Trophoblast cell (in vitro differentiated cells and primary cell): ENCODE results near the gene ZC3H8.

Source experiments
- DNase-seq, 2 donors: peaks; one replicate each; pipeline ENCODE4 v3.0.0-alpha.2; 2016
- H2AFZ ChIP-seq: 2 replicates; pipeline ENCODE4 v1.6.1; 2013; ENCODE audit warnings: low read length, moderate library complexity, mild to moderate bottlenecking; ENCODE audit not compliant: insufficient read depth, poor library complexity
- H2AK5ac ChIP-seq: 2 replicates; pipeline ENCODE4 v1.6.1; 2013; ENCODE audit warnings: mild to moderate bottlenecking, low read length
- H2BK120ac ChIP-seq: 2 replicates; pipeline ENCODE4 v1.6.1; 2013; ENCODE audit warnings: low read length, mild to moderate bottlenecking, moderate library complexity; ENCODE audit not compliant: insufficient read depth, poor library complexity
- H2BK12ac ChIP-seq: 2 replicates; pipeline ENCODE4 v1.6.1; 2013; ENCODE audit warnings: mild to moderate bottlenecking, low read length, moderate library complexity
- H2BK5ac ChIP-seq: 2 replicates; pipeline ENCODE4 v1.6.1; 2013; ENCODE audit warnings: low read length, low read depth, moderate library complexity, mild to moderate bottlenecking; ENCODE audit not compliant: poor library complexity
- H3K14ac ChIP-seq: 2 replicates; pipeline ENCODE4 v1.6.1; 2013; ENCODE audit warnings: mild to moderate bottlenecking, low read length
- H3K18ac ChIP-seq: 2 replicates; pipeline ENCODE4 v1.6.1; 2013; ENCODE audit warnings: mild to moderate bottlenecking, low read length
- H3K23ac ChIP-seq: 2 replicates; pipeline ENCODE4 v1.6.1; 2013; ENCODE audit warnings: low read length
- H3K27ac ChIP-seq: 2 replicates; pipeline ENCODE4 v1.5.1; 2013; ENCODE audit warnings: low read depth, mild to moderate bottlenecking, inconsistent platforms, low read length, moderate library complexity
- H3K27me3 ChIP-seq: 2 replicates; pipeline ENCODE4 v1.6.1; 2013; ENCODE audit warnings: inconsistent platforms, mild to moderate bottlenecking, low read length, moderate library complexity; ENCODE audit not compliant: insufficient read depth
- H3K36me3 ChIP-seq, 2 experiments: 1 replicate in 1 of 2; 2 replicates in 1 of 2; pipeline ENCODE4 v1.6.1; 2013; ENCODE audit warnings: low read length in 2 of 2, mild to moderate bottlenecking in 2 of 2, moderate library complexity in 1 of 2; ENCODE audit not compliant: insufficient read depth in 2 of 2, control insufficient read depth in 1 of 2
- H3K4ac ChIP-seq: 2 replicates; pipeline ENCODE4 v1.6.1; 2013; ENCODE audit warnings: low read depth, mild to moderate bottlenecking, low read length, moderate library complexity
- H3K4me1 ChIP-seq, 2 experiments: 1 replicate in 1 of 2; 2 replicates in 1 of 2; pipeline ENCODE4 v1.6.1; 2013; ENCODE audit warnings: low read length in 2 of 2, mild to moderate bottlenecking in 2 of 2, moderate library complexity in 1 of 2; ENCODE audit not compliant: insufficient read depth in 2 of 2, control insufficient read depth in 1 of 2
- H3K4me2 ChIP-seq: 2 replicates; pipeline ENCODE4 v1.6.1; 2013; ENCODE audit warnings: inconsistent platforms, mild to moderate bottlenecking, low read length, moderate library complexity
- H3K4me3 ChIP-seq: 2 replicates; pipeline ENCODE4 v1.5.1; 2013; ENCODE audit warnings: mild to moderate bottlenecking, low read depth, low read length, inconsistent platforms
- H3K79me1 ChIP-seq: one replicate; pipeline ENCODE4 v1.6.1; 2013; ENCODE audit warnings: low read length
- H3K79me2 ChIP-seq: 2 replicates; pipeline ENCODE4 v1.6.1; 2013; ENCODE audit warnings: low read length, mild to moderate bottlenecking; ENCODE audit not compliant: control insufficient read depth, insufficient read depth, poor library complexity
- H3K9ac ChIP-seq: 2 replicates; pipeline ENCODE4 v1.6.1; 2013; ENCODE audit warnings: mild to moderate bottlenecking, low read length
- H3K9me3 ChIP-seq: 2 replicates; pipeline ENCODE4 v1.6.1; 2013; ENCODE audit warnings: low read depth, mild to moderate bottlenecking, control low read depth, inconsistent platforms, low read length; ENCODE audit not compliant: insufficient read depth
- H4K12ac ChIP-seq: 2 replicates; pipeline ENCODE4 v1.6.1; 2013; ENCODE audit warnings: low read depth, mild to moderate bottlenecking, low read length, moderate library complexity
- H4K8ac ChIP-seq: 2 replicates; pipeline ENCODE4 v1.6.1; 2013; ENCODE audit warnings: low read depth, mild to moderate bottlenecking, low read length, moderate library complexity
- H4K91ac ChIP-seq: one replicate; pipeline ENCODE4 v1.6.1; 2013; ENCODE audit warnings: low read depth, mild to moderate bottlenecking, low read length, moderate library complexity
- WGBS: extraction: QIAGEN DNeasy Blood & Tissue Kit; methylation state at CpG from one replicate; pipeline ENCODE4 v1.1.7; 2013; ENCODE audit warnings: missing lambda C conversion rate; ENCODE audit not compliant: insufficient read length, insufficient coverage; ENCODE audit errors: extremely low coverage; 5-methylcytosine and 5-hydroxymethylcytosine counted together

The ZC3H8 gene

DNA sequence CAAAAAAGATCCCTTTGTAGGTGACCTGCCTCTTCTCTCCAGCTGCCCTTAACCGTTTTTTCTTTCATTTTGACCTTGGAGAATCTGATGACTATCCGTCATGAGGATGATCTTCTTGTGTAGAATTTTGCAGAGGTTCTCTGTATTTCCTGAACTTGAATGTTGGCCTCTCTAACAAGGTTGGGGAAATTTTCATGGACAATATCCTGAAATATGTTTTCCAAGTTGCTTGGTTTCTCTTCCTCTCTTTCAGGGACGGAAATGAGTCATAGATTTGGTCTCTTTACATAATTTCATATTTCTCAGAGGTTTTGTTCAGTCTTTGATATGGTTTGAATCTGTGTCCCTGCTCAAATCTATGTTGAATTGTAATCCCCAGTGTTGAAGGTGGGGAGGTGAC lies 34.0 kb downstream of the ZC3H8 start:
- H2AK5ac ChIP-seq, result no peak overlapping the region
- no peak overlapping the region for H3K4me2 ChIP-seq
- peaks cover 4% of the 10 kb centered on the region for H3K9me3 ChIP-seq
- H3K79me2 ChIP-seq, result no peaks in the 10 kb centered on the region
- H4K8ac ChIP-seq, result no peak overlapping the region
- no peaks in the 10 kb centered on the region for H3K4me1 ChIP-seq
- WGBS, result no CpG with 5 or more reads among the region's 3 CpGs
- H4K91ac ChIP-seq, result no peak overlapping the region
- H3K79me1 ChIP-seq, result no peaks in the 10 kb centered on the region
- no peak overlapping the region for H3K27ac ChIP-seq
- no peak overlapping the region for H3K9ac ChIP-seq
- no peak overlapping the region for H3K18ac ChIP-seq
- no peak overlapping the region for H2BK120ac ChIP-seq
- DNase-seq, result no peak
- H3K4me3 ChIP-seq, result no peak overlapping the region
- peaks cover 0 to 5% of the 10 kb centered on the region in 2 experiments for H3K36me3 ChIP-seq
- H3K23ac ChIP-seq, result no peak overlapping the region
- no peak overlapping the region for H3K4ac ChIP-seq
- no peak overlapping the region for H2AFZ ChIP-seq
- no peak overlapping the region for H2BK12ac ChIP-seq
- no peak overlapping the region for H3K14ac ChIP-seq
- no peak overlapping the region for H2BK5ac ChIP-seq
- no peak overlapping the region for H4K12ac ChIP-seq
- H3K27me3 ChIP-seq, result no peaks in the 10 kb centered on the region

DNA sequence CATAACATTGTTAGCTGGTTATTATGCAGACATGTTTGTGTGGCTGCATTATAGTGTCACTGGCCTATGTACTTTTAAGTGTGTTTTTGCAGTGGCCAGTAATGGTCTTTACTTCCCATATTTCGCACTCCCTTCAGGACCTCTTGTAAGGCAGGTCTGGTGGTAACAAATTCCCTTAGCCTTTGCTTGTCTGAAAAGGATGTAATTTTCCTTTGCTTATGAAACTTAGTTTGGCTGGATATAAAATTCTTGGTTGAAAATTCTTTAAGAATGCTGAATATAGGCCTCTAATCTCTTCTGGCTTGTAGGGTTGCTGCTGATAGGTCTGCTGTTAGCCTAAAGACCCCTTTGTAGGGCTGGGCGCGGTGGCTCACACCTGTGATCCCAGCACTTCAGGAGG lies 34.7 kb downstream of the ZC3H8 start:
- H3K23ac ChIP-seq, result no peak overlapping the region
- no peak for DNase-seq
- WGBS, result no CpG with 5 or more reads among the region's 3 CpGs
- no peak overlapping the region for H2BK5ac ChIP-seq
- H3K14ac ChIP-seq, result no peak overlapping the region
- no peak overlapping the region for H4K12ac ChIP-seq
- H2AK5ac ChIP-seq, result no peak overlapping the region
- no peak overlapping the region for H2BK12ac ChIP-seq
- H2BK120ac ChIP-seq, result no peak overlapping the region
- H3K36me3 ChIP-seq, result peaks cover 0 to 5% of the 10 kb centered on the region in 2 experiments
- no peak overlapping the region for H3K27ac ChIP-seq
- H4K8ac ChIP-seq, result no peak overlapping the region
- no peak overlapping the region for H4K91ac ChIP-seq
- H3K4ac ChIP-seq, result no peak overlapping the region
- H2AFZ ChIP-seq, result no peak overlapping the region
- no peak overlapping the region for H3K18ac ChIP-seq
- no peaks in the 10 kb centered on the region for H3K79me2 ChIP-seq
- H3K4me3 ChIP-seq, result no peak overlapping the region
- H3K4me2 ChIP-seq, result no peak overlapping the region
- H3K27me3 ChIP-seq, result no peaks in the 10 kb centered on the region
- peaks cover 4% of the 10 kb centered on the region for H3K9me3 ChIP-seq
- no peaks in the 10 kb centered on the region for H3K4me1 ChIP-seq
- H3K79me1 ChIP-seq, result no peaks in the 10 kb centered on the region
- no peak overlapping the region for H3K9ac ChIP-seq

DNA sequence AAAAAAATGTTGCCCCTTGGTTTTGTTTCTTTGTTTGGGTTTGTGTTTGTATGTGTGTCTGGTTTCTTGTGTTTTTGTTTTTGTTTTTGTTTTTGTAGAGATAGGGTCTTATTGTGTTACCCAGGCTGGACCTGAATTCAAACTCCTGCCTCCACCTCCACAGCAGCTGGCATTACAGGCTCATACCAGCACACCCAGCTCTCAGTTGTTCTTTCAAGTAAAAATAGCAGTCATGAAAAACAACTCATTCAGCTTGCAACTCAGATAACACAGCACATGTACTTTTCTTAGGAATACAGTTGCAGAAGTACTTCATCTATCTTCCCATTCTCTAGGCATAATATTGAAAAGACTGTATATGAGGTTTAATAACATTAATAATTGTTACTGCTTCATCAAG lies 37.0 kb downstream of the ZC3H8 start:
- H3K18ac ChIP-seq, result no peak overlapping the region
- no peak overlapping the region for H3K4ac ChIP-seq
- H2BK120ac ChIP-seq, result no peak overlapping the region
- H3K9me3 ChIP-seq, result peaks cover 4% of the 10 kb centered on the region
- no peak overlapping the region for H2BK12ac ChIP-seq
- no peak overlapping the region for H3K9ac ChIP-seq
- H3K4me2 ChIP-seq, result no peak overlapping the region
- H2AK5ac ChIP-seq, result no peak overlapping the region
- H4K8ac ChIP-seq, result no peak overlapping the region
- no peak overlapping the region for H3K4me3 ChIP-seq
- no peaks in the 10 kb centered on the region for H3K79me2 ChIP-seq
- H3K27ac ChIP-seq, result no peak overlapping the region
- no peak overlapping the region for H4K12ac ChIP-seq
- no peaks in the 10 kb centered on the region for H3K79me1 ChIP-seq
- H3K14ac ChIP-seq, result no peak overlapping the region
- H3K23ac ChIP-seq, result no peak overlapping the region
- H4K91ac ChIP-seq, result no peak overlapping the region
- no peak for DNase-seq
- H3K36me3 ChIP-seq, result peaks cover 3 to 8% of the 10 kb centered on the region in 2 experiments
- no peak overlapping the region for H2BK5ac ChIP-seq
- H3K27me3 ChIP-seq, result no peaks in the 10 kb centered on the region
- H3K4me1 ChIP-seq, result no peaks in the 10 kb centered on the region
- no peak overlapping the region for H2AFZ ChIP-seq

DNA sequence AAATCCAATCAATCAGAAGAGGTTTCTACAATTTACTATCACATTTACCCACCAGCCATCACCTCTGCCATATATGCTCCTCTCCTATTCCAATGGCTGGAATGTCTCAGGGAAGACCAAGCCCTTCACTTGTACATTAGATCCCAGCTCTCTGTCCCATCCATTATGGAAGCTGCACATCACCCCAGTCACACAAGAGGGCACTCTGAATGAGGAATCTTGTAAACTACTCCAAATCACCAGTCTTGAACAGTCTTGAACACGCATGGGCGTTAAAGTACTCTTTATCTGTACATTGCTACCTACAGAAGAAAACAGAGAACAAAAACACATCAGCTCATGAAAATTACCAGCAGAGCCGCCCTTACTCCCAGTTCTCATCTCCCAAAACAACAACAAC lies 38.7 kb downstream of the ZC3H8 start:
- no peak overlapping the region for H3K4me2 ChIP-seq
- no peak overlapping the region for H4K8ac ChIP-seq
- H2BK5ac ChIP-seq, result no peak overlapping the region
- no peak overlapping the region for H3K9ac ChIP-seq
- DNase-seq, result peak in 1 of 2 donors; percentile 27
- WGBS, result no CpG with 5 or more reads among the region's 3 CpGs
- H3K27ac ChIP-seq, result no peak overlapping the region
- H3K14ac ChIP-seq, result no peak overlapping the region
- peaks cover under 1% of the 10 kb centered on the region for H3K9me3 ChIP-seq
- H3K27me3 ChIP-seq, result no peaks in the 10 kb centered on the region
- no peaks in the 10 kb centered on the region for H3K4me1 ChIP-seq
- no peak overlapping the region for H3K23ac ChIP-seq
- no peak overlapping the region for H4K12ac ChIP-seq
- H3K36me3 ChIP-seq, result peaks cover 3 to 7% of the 10 kb centered on the region in 2 experiments
- H4K91ac ChIP-seq, result no peak overlapping the region
- H3K18ac ChIP-seq, result no peak overlapping the region
- H2AK5ac ChIP-seq, result no peak overlapping the region
- no peak overlapping the region for H3K4me3 ChIP-seq
- no peak overlapping the region for H2BK12ac ChIP-seq
- H3K79me2 ChIP-seq, result no peaks in the 10 kb centered on the region
- no peak overlapping the region for H2AFZ ChIP-seq
- no peak overlapping the region for H2BK120ac ChIP-seq
- H3K4ac ChIP-seq, result no peak overlapping the region
- no peaks in the 10 kb centered on the region for H3K79me1 ChIP-seq
